ENCODE data around the gene DBI. TPM values are rescaled to one million over a fixed set of nuclear protein-coding genes. Genes with fewer than 3 reads are reported as not detected.

DBI gene
- polyA plus RNA-seq, 1 of the 3 experiments (the other 2 are of a cell fraction), result 150 TPM

- no peak for TF ChIP-seq TAF1 (IDR thresholded peaks at IDR 0.05; ENCODE audit: borderline replicate concordance, low read depth, low read length)
- no peak for TF ChIP-seq TEAD4 (IDR thresholded peaks at IDR 0.05; ENCODE audit: borderline replicate concordance, insufficient read depth)
- no peak for TF ChIP-seq NRF1 (IDR thresholded peaks at IDR 0.05; ENCODE audit: low read depth, low read length)
- no peak for TF ChIP-seq USF1 (IDR thresholded peaks at IDR 0.05; ENCODE audit: borderline replicate concordance, low read depth)
These were observed 27.8 kb upstream of the DBI start (continued) for GRCh38 chr2:119338826-119339561.

DNA sequence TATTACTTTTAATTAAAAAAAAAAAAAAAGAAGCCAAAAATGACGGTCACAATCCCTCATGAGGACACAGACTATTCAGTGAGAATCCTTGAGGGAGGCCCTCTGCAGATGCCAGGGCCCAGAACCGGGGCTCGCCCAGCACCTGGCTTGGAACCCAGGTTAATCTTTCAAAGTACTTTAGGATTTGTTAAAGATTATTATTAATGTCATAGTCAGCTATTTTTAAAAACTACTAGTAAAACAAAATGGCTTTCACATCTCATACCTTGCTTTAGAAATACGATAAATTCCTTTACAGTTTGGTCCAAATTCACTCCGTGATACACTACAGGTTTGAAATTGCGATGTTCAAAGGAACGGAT lies 27.2 kb upstream of the DBI start:
- Histone ChIP-seq H3K36me3 (replicated peaks in 1 of 2; ENCODE audit: control insufficient read depth in 1 of 2, insufficient read depth in 2 of 2, low read length in 1 of 2) (no peaks in the 10 kb centered on the region), H3K9me2 (no peaks in the 10 kb centered on the region), H4K20me1 (ENCODE audit: insufficient read depth) (no peaks in the 10 kb centered on the region), H3F3A (replicated peaks; ENCODE audit: insufficient read depth) (no peaks in the 10 kb centered on the region), H3K4me1 (ENCODE audit: control insufficient read depth in 1 of 2, insufficient read depth in 2 of 2, low read depth in 1 of 2, low read length in 1 of 2) (peaks cover 0 to 6% of the 10 kb centered on the region in 2 experiments; a peak in 2 of 4 replicates), H3K9me3 (no peaks in the 10 kb centered on the region), H3K9ac (no peak overlapping the region), H2AFZ (ENCODE audit: low read depth) (no peak overlapping the region), H3K4me2 (no peak overlapping the region), H3K79me2 (ENCODE audit: insufficient read depth) (no peaks in the 10 kb centered on the region), H3K4me3 (ENCODE audit: low read depth in 2 of 2, low read length in 1 of 2) (no peak overlapping the region), H3K27ac (ENCODE audit: low read depth in 2 of 2, low read length in 1 of 2) (no peak overlapping the region), H3K27me3 (ENCODE audit: insufficient read depth) (no peaks in the 10 kb centered on the region)
- WGBS (ENCODE audit: low lambda C conversion rate), result 91% methylated on average over 7 of the region's 7 CpGs
- no peak for DNase-seq
- no peak for TF ChIP-seq YY1 (IDR thresholded peaks at IDR 0.05; ENCODE audit: low read depth)
- TF ChIP-seq USF2 (IDR thresholded peaks at IDR 0.05; ENCODE audit: borderline replicate concordance, low read depth, low read length), result no peak
- no peak for TF ChIP-seq SMC3 (IDR thresholded peaks at IDR 0.05; ENCODE audit: low read depth, low read length)
- ChIA-PET CTCF (interaction anchor here (1.9 kb wide), 1 partner anchor 11 kb away, joined by 7 read pairs; no protein-coding TSS in a partner anchor), POLR2A (no interaction called here)

- DNase-seq, result no peak
- Histone ChIP-seq H3K4me3 (ENCODE audit: low read depth in 2 of 2, low read length in 1 of 2) (no peak overlapping the region), H3F3A (replicated peaks; ENCODE audit: insufficient read depth) (no peaks in the 10 kb centered on the region), H3K79me2 (ENCODE audit: insufficient read depth) (no peaks in the 10 kb centered on the region), H3K27me3 (ENCODE audit: insufficient read depth) (no peaks in the 10 kb centered on the region), H3K4me2 (no peak overlapping the region), H3K9me3 (no peaks in the 10 kb centered on the region), H3K36me3 (replicated peaks in 1 of 2; ENCODE audit: control insufficient read depth in 1 of 2, insufficient read depth in 2 of 2, low read length in 1 of 2) (no peaks in the 10 kb centered on the region), H4K20me1 (ENCODE audit: insufficient read depth) (no peaks in the 10 kb centered on the region), H3K27ac (ENCODE audit: low read depth in 2 of 2, low read length in 1 of 2) (no peak overlapping the region), H2AFZ (ENCODE audit: low read depth) (no peak overlapping the region), H3K4me1 (ENCODE audit: control insufficient read depth in 1 of 2, insufficient read depth in 2 of 2, low read depth in 1 of 2, low read length in 1 of 2) (peaks cover 0 to 6% of the 10 kb centered on the region in 2 experiments; a peak in 2 of 4 replicates), H3K9me2 (no peaks in the 10 kb centered on the region), H3K9ac (no peak overlapping the region)
- ChIA-PET POLR2A (no interaction called here), CTCF (no interaction called here)
- WGBS (ENCODE audit: low lambda C conversion rate), result 90% methylated on average over 2 of the region's 2 CpGs
- TF ChIP-seq ELF1 (IDR thresholded peaks at IDR 0.05) (no peak), MEF2A (IDR thresholded peaks at IDR 0.05; ENCODE audit: borderline replicate concordance, low read depth) (no peak), TEAD4 (IDR thresholded peaks at IDR 0.05; ENCODE audit: borderline replicate concordance, insufficient read depth) (no peak), GATA2 (CRISPR knock-in tag; IDR thresholded peaks at IDR 0.05) (no peak), SMC3 (IDR thresholded peaks at IDR 0.05; ENCODE audit: low read depth, low read length) (no peak)
- TF ChIP-seq, protein P1, sequence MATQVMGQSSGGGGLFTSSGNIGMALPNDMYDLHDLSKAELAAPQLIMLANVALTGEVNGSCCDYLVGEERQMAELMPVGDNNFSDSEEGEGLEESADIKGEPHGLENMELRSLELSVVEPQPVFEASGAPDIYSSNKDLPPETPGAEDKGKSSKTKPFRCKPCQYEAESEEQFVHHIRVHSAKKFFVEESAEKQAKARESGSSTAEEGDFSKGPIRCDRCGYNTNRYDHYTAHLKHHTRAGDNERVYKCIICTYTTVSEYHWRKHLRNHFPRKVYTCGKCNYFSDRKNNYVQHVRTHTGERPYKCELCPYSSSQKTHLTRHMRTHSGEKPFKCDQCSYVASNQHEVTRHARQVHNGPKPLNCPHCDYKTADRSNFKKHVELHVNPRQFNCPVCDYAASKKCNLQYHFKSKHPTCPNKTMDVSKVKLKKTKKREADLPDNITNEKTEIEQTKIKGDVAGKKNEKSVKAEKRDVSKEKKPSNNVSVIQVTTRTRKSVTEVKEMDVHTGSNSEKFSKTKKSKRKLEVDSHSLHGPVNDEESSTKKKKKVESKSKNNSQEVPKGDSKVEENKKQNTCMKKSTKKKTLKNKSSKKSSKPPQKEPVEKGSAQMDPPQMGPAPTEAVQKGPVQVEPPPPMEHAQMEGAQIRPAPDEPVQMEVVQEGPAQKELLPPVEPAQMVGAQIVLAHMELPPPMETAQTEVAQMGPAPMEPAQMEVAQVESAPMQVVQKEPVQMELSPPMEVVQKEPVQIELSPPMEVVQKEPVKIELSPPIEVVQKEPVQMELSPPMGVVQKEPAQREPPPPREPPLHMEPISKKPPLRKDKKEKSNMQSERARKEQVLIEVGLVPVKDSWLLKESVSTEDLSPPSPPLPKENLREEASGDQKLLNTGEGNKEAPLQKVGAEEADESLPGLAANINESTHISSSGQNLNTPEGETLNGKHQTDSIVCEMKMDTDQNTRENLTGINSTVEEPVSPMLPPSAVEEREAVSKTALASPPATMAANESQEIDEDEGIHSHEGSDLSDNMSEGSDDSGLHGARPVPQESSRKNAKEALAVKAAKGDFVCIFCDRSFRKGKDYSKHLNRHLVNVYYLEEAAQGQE (IDR thresholded peaks at IDR 0.05; ENCODE audit: low read depth, low read length), result no peak
- TF ChIP-seq, protein P2, sequence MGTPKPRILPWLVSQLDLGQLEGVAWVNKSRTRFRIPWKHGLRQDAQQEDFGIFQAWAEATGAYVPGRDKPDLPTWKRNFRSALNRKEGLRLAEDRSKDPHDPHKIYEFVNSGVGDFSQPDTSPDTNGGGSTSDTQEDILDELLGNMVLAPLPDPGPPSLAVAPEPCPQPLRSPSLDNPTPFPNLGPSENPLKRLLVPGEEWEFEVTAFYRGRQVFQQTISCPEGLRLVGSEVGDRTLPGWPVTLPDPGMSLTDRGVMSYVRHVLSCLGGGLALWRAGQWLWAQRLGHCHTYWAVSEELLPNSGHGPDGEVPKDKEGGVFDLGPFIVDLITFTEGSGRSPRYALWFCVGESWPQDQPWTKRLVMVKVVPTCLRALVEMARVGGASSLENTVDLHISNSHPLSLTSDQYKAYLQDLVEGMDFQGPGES (IDR thresholded peaks at IDR 0.05; ENCODE audit: low read depth, low read length), result no peak
These were observed 25.1 kb upstream of the DBI start for GRCh38 chr2:119341684-119342083.

Data from SK-N-SH (cell line).